GM23248 (cell line): ENCODE measurements around the gene LGR6. TPM values are rescaled to one million over a fixed set of nuclear protein-coding genes. Genes with fewer than 3 reads are reported as not detected.

ENCODE experiments used
- DNase-seq: peaks from one replicate; pipeline ENCODE4 v3.0.0-alpha.2; 2015
- H2AFZ ChIP-seq: fragments of 200-600 bp; sonication (generic); 2 replicates; pipeline ENCODE4 v1.6.1; 2016; ENCODE audit warnings: antibody characterized with exemption
- H3F3A ChIP-seq: fragments of 200-600 bp; sonication (generic); 2 replicates; pipeline ENCODE4 v1.6.1; 2016; ENCODE audit warnings: mild to moderate bottlenecking, antibody characterized with exemption, mixed run types; ENCODE audit not compliant: insufficient read depth
- H3K27ac ChIP-seq: fragments of 200-600 bp; sonication (generic); 2 replicates; pipeline ENCODE4 v1.5.1; 2016; ENCODE audit warnings: mild to moderate bottlenecking
- H3K27me3 ChIP-seq: fragments of 200-600 bp; sonication (generic); replicated peaks from 2 replicates; pipeline ENCODE4 v1.6.1; 2016; ENCODE audit warnings: mild to moderate bottlenecking; ENCODE audit not compliant: insufficient read depth
- H3K36me3 ChIP-seq: fragments of 200-600 bp; sonication (generic); 2 replicates; pipeline ENCODE4 v1.6.1; 2016; ENCODE audit warnings: low read depth, mild to moderate bottlenecking
- H3K4me1 ChIP-seq: fragments of 200-600 bp; sonication (generic); 2 replicates; pipeline ENCODE4 v1.6.1; 2016; ENCODE audit warnings: mild to moderate bottlenecking; ENCODE audit not compliant: insufficient read depth
- H3K4me2 ChIP-seq: fragments of 200-600 bp; sonication (generic); one replicate; pipeline ENCODE4 v1.6.1; 2016; ENCODE audit warnings: mild to moderate bottlenecking; ENCODE audit not compliant: unreplicated experiment
- H3K4me3 ChIP-seq: fragments of 200-600 bp; sonication (generic); 2 replicates; pipeline ENCODE4 v1.5.1; 2016; ENCODE audit warnings: mild to moderate bottlenecking
- H3K79me2 ChIP-seq: fragments of 200-600 bp; sonication (generic); 2 replicates; pipeline ENCODE4 v1.6.1; 2016; ENCODE audit warnings: mild to moderate bottlenecking; ENCODE audit not compliant: insufficient read depth
- H3K9ac ChIP-seq: fragments of 200-600 bp; sonication (generic); 2 replicates; pipeline ENCODE4 v1.6.1; 2016; ENCODE audit warnings: mild to moderate bottlenecking
- H3K9me2 ChIP-seq: fragments of 200-600 bp; sonication (generic); 2 replicates; pipeline ENCODE4 v1.6.1; 2016; ENCODE audit warnings: mixed run types, mild to moderate bottlenecking, moderate library complexity; ENCODE audit not compliant: insufficient read depth
- H3K9me3 ChIP-seq: fragments of 200-600 bp; sonication (generic); one replicate; pipeline ENCODE4 v1.6.1; 2017; ENCODE audit warnings: low read depth
- H4K20me1 ChIP-seq: fragments of 200-600 bp; sonication (generic); 2 replicates; pipeline ENCODE4 v1.6.0; 2016; ENCODE audit not compliant: insufficient read depth
- EZH2 ChIP-seq: fragments of 200-600 bp; sonication (generic); IDR thresholded peaks from 2 replicates; pipeline ENCODE4 v1.6.1; 2018; ENCODE audit warnings: antibody characterized with exemption, mild to moderate bottlenecking; ENCODE audit not compliant: insufficient read depth, poor library complexity, severe bottlenecking
- EZH2phosphoT487 ChIP-seq: fragments of 200-600 bp; sonication (generic); IDR thresholded peaks from 2 replicates; pipeline ENCODE4 v1.6.1; 2018; ENCODE audit warnings: antibody characterized with exemption, moderate library complexity, mild to moderate bottlenecking, low read depth; ENCODE audit not compliant: insufficient read depth
- WGBS, 2 experiments: methylation state at CpG; one replicate each; pipeline ENCODE4 v1.1.6; 2015 to 2017; ENCODE audit warnings: low lambda C conversion rate in 2 of 2, low coverage in 1 of 2; ENCODE audit errors: missing lambda C conversion rate in 2 of 2; 5-methylcytosine and 5-hydroxymethylcytosine counted together
- in situ Hi-C: fragments of 300-500 bp; cut with MboI; formaldehyde crosslinking; loops from 2 replicates; pipeline ENCODE4 v1.15.0; 2020
- polyA plus RNA-seq: library from polyadenylated mRNA; unstranded; fragments of >200 nt; fragmentation: Nextera tagmentation; extraction: Ambion mirVana; gene quantifications from 2 replicates; pipeline ENCODE4 v1.2.1, GENCODE V29; 2016
- total RNA-seq: library from RNA; depleted of rRNA; stranded (reverse); fragments of >200 nt; shearing (Covaris generic); gene quantifications from 2 replicates; pipeline ENCODE4 v1.2.3, GENCODE V29; 2014

LGR6 gene
- total and polyA plus RNA-seq, 2 experiments from 2014 or later, result not detected

- Histone ChIP-seq H3K79me2 (no peaks in the 10 kb centered on the region), H3K9me3 (no peaks in the 10 kb centered on the region), H3K4me3 (no peak overlapping the region), H3K27me3 (peaks cover 55% of the 10 kb centered on the region), H2AFZ (no peak overlapping the region), H3K4me2 (no peak overlapping the region), H3K9ac (no peak overlapping the region), H4K20me1 (no peaks in the 10 kb centered on the region), H3K4me1 (no peaks in the 10 kb centered on the region), H3K9me2 (no peaks in the 10 kb centered on the region), H3F3A (no peaks in the 10 kb centered on the region), H3K36me3 (no peaks in the 10 kb centered on the region), H3K27ac (no peak overlapping the region)
- in situ Hi-C loops, result no loop called here
- 43 to 53% methylated on average over 3 of the region's 3 CpGs for WGBS, 2 experiments
- no peak for DNase-seq
- TF ChIP-seq EZH2 (no peak), EZH2phosphoT487 (no peak)
Observed at GRCh38 chr1:202264726-202265125, 71.1 kb downstream of the LGR6 start.

- H3K79me2 ChIP-seq, result no peaks in the 10 kb centered on the region
- H3K36me3 ChIP-seq, result no peaks in the 10 kb centered on the region
- H3K9me2 ChIP-seq, result no peaks in the 10 kb centered on the region
- H2AFZ ChIP-seq, result no peak overlapping the region
- no peak for DNase-seq
- H3K4me3 ChIP-seq, result no peak overlapping the region
- H3K9ac ChIP-seq, result no peak overlapping the region
- 69 to 72% methylated on average over 9 of the region's 9 CpGs for WGBS, 2 experiments
- H3K27me3 ChIP-seq, result peaks cover 60% of the 10 kb centered on the region
- no peaks in the 10 kb centered on the region for H3K9me3 ChIP-seq
- in situ Hi-C loops, result no loop called here
- no peaks in the 10 kb centered on the region for H3F3A ChIP-seq
- H3K4me1 ChIP-seq, result no peaks in the 10 kb centered on the region
- TF ChIP-seq EZH2phosphoT487 (no peak), EZH2 (no peak)
- H3K27ac ChIP-seq, result no peak overlapping the region
- H4K20me1 ChIP-seq, result no peaks in the 10 kb centered on the region
- no peak overlapping the region for H3K4me2 ChIP-seq
Observed at GRCh38 chr1:202266061-202266765, 72.6 kb downstream of the LGR6 start.

GRCh38 chr1:202268032-202268431 is 74.4 kb downstream of the LGR6 start:
- in situ Hi-C loops, result no loop called here
- no peaks in the 10 kb centered on the region for H4K20me1 ChIP-seq
- no peak overlapping the region for H3K9ac ChIP-seq
- H3K27me3 ChIP-seq, result peaks cover 64% of the 10 kb centered on the region
- H3K4me3 ChIP-seq, result no peak overlapping the region
- H3K9me2 ChIP-seq, result no peaks in the 10 kb centered on the region
- no peaks in the 10 kb centered on the region for H3K79me2 ChIP-seq
- H2AFZ ChIP-seq, result no peak overlapping the region
- DNase-seq, result no peak
- no peaks in the 10 kb centered on the region for H3K4me1 ChIP-seq
- no peaks in the 10 kb centered on the region for H3K9me3 ChIP-seq
- WGBS, 2 experiments, result 58 to 60% methylated on average over 12 to 13 of the region's 13 CpGs
- H3F3A ChIP-seq, result no peaks in the 10 kb centered on the region
- no peaks in the 10 kb centered on the region for H3K36me3 ChIP-seq
- H3K27ac ChIP-seq, result no peak overlapping the region
- TF ChIP-seq EZH2 (no peak), EZH2phosphoT487 (no peak)
- no peak overlapping the region for H3K4me2 ChIP-seq

GRCh38 chr1:202268817-202269216 is 75.2 kb downstream of the LGR6 start:
- in situ Hi-C loops, result no loop called here
- 68 to 69% methylated on average over 5 of the region's 5 CpGs for WGBS, 2 experiments
- Histone ChIP-seq H4K20me1 (no peaks in the 10 kb centered on the region), H3K4me3 (no peak overlapping the region), H3K79me2 (no peaks in the 10 kb centered on the region), H3K36me3 (no peaks in the 10 kb centered on the region), H2AFZ (no peak overlapping the region), H3K9me2 (no peaks in the 10 kb centered on the region), H3K4me1 (no peaks in the 10 kb centered on the region), H3F3A (no peaks in the 10 kb centered on the region), H3K9ac (no peak overlapping the region), H3K9me3 (no peaks in the 10 kb centered on the region), H3K27ac (no peak overlapping the region), H3K27me3 (peaks cover 57% of the 10 kb centered on the region), H3K4me2 (no peak overlapping the region)
- TF ChIP-seq EZH2 (no peak), EZH2phosphoT487 (no peak)
- no peak for DNase-seq
